Measurements from ENCODE around the gene LGI2.
"Not testable (repeated sequence)": the region's sequence is repeated elsewhere in the genome, so short reads cannot be mapped to it uniquely, and the experiment has no call there.

Gene LGI2, protein sequence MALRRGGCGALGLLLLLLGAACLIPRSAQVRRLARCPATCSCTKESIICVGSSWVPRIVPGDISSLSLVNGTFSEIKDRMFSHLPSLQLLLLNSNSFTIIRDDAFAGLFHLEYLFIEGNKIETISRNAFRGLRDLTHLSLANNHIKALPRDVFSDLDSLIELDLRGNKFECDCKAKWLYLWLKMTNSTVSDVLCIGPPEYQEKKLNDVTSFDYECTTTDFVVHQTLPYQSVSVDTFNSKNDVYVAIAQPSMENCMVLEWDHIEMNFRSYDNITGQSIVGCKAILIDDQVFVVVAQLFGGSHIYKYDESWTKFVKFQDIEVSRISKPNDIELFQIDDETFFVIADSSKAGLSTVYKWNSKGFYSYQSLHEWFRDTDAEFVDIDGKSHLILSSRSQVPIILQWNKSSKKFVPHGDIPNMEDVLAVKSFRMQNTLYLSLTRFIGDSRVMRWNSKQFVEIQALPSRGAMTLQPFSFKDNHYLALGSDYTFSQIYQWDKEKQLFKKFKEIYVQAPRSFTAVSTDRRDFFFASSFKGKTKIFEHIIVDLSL

DNA sequence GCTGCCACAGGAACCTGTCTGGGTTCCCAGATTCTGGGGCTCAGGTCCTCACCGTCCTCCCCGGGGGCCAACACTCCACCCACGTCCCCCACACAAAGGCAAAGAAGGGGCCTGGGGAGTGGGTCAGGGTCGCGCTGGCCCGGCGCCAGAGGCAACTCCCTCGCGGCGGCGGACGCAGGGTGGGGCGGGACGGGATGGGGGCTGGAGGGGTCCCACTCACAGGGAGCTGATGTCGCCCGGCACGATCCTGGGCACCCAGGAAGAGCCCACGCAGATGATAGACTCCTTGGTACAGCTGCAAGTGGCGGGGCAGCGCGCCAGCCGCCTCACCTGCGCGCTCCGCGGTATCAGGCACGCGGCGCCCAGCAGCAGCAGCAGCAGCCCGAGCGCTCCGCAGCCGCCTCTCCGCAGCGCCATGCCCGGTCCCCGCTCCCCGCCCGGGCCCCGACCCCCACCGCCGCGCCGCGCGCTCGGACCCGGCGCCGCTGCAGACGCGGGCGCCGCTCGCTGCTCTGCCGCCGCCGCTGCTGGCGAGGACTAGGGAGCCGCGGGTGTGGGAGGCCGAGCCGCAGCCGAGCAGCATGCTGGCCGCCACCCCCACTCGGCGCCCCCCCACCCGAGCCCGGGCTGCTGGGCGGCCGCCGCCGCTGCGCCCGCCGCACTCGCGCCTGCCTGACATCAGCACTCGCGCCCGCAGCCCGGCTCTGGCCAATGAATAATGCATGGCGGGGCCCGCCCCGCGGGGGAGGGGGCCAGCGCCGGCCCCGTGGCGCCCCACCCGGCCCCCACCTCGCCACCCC, at the start of gene LGI2:
LGI2 (minus strand) TSS at position 670 of the 800 bp plus-strand sequence; CDS start at position 417, 253 bp downstream.
- no peak for DNase-seq

DNA sequence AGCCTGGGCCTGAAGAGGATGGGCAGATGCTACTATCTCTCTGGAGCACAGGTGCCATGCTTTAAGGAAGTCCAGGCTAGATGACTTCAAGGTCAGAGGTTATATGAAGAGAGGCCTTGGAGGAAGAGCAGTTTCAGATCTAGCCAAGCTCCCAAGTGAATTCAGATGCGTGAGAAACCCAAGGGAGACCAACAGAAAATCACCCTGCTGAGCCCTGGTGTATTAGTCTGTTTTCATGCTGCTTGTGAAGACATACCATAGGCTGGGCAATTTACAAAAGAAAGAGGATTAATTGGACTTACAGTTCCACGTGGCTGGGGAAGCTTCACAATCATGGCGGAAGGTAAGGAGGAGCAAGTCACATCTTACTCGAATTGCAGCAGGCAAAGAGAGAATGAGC, 47.8 kb upstream of the LGI2 start:
- DNase-seq, result no peak

DNA sequence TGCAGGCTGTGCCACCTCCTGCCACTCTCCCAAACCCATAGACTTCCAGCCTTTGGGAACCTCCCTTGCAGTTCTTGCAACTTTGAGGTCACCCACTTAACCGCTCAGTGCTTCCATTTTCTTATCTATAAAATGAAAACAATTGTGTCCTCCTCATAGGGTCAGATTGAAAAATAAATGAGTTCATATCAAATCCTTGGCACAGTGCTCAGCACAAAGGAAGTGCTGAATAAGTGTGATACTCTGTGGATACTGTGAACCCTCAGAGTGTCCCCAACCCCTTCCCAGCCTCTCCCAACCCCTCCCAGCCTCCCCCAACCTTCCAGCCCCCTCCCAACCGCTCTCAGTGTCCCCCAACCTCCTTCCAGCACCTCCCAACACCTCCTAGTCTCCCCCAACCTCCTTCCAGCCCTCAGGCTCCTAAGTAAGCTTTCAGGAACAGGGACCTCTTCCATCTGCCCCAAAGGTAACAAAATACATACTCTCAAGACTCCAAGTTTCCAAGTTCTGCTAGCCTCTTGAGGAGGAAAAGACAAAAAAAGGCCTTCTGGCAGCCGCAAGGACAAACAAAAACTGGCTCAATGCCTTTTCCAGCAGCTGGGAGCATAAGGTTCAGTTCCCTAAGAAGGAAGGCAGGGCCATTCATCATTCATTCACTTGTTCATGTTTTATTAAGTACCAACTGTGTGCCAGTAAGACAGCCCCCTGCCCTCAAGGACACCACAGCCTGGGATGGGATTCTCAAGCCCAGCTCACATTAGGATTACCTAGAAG, 46.1 kb upstream of the LGI2 start:
- no peak for DNase-seq

DNA sequence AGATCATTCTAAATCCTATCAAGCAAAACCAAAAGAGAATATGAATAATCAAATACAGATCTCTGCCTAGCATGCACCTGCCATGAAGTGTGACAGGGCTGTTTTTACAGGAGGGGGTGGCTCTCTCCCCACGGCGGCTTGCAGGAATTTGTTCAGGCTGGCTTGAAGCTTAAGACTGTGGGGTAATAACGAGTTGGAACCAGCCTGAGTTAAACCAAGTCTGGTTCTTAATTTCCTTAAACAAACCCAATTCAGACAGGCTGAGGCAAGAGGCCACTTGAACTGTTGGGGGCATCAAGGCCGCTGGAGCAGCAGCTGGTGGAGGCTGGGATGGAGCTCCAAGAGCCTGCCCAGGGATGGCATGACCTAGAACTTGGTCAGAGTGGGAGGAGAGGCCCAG, 45.1 kb upstream of the LGI2 start:
- DNase-seq, result no peak

DNA sequence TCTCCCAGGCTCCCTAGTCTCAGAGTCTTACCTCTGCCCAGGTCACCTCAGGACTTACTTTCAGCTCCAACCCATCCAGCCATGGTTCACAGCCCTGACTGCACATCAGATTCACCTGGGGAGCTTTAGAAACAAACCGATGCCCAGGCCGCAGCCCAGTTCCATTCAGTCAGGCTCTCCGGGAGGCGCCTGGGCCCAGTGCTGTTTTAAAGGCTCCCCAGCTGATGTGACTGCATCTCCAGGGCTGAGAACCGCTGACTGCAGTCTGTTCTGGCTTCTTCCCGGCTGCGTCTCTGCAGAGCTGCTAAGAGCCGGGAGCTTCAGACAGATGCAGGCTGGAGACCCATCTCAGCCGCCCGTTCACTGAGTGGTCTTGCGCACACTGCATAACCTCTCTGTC, 44.4 kb upstream of the LGI2 start:
- DNase-seq, result no peak

DNA sequence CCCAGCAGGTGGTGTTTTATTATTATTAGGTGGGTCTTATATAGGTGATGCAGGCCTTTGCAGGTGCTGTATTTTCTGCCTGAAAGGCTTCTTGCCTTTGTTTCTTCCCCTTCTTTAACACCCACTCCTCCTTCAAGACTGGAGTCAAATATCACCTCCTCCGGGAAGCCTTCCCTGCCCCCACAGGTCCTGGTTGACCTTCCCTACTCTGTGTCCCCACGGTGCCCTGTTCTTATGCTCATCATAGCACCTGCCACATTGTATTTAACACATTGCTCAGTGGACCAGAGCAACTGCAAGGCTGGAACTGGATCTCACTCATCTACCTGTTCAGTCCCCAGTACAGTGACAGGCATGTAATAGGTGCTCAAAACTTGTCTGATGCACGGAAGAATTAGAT, 39.8 kb upstream of the LGI2 start:
- DNase-seq, result no peak

DNA sequence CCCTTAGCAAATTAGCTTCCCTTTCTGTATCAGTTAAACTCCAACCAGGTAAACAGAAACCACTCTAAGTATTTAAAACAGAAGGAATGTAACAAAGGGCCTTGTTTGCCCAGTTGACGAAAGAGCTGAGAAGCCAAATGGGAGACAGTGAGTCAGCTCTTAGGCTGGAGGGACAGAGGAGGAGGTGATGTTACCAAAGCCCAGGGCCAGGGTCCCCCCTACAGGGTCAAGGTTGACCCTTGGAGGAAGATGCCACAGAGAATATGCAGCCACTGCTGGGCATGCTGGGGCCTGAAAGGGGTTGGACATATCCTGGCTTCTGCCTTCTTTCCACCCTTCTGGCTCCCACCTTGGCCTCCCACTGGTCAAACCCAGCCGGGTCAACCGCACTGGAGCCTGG, 38.3 kb upstream of the LGI2 start:
- no peak for DNase-seq

DNA sequence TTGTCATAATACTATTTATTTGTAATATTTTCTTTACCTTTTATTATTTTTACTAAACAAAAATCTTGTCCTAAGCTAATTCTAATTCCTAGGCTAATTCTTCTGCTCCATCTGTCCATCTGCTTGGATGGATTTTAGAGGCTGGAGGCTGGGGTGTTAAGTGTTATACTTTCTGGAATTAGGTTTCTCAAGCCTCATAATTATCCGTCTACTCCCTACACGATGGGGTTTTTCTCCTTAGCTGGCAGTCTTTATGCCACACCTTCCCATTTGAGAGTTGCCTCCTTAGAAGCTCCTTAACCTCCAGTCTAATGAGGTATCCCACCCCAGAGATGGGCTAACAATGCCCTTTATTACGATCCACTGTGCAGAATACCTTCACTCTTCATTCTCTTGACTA, 37.6 kb upstream of the LGI2 start:
- no peak for DNase-seq

DNA sequence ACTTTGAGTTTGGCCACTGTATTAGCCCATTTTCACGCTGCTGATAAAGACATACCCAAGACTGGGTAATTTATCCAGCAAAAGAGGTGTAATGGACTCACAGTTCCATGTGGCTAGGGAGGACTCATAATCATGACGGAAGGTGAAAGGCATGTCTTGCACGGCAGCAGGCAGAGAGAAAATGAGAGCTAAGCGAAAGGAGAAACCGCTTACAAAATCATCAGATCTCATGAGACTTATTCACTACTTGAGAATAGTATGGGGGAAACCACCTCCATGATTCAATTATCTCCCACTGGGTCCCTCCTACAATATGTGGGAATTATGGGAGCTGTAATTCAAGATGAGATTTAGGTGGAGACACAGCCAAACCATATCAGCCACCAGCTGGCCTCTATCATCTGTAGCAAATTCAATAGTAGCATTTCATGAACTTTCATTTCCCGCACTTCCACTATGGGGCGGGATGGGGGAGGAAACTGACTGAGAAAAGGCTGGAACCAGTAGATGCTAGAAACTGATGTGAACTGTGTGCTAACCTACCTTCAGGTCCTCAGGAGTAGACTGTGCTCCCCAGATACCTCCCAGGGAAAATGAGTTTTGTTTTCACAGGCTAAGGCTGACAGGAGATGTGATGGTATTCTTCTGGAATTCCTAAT, 35.3 kb upstream of the LGI2 start:
- no peak for DNase-seq

DNA sequence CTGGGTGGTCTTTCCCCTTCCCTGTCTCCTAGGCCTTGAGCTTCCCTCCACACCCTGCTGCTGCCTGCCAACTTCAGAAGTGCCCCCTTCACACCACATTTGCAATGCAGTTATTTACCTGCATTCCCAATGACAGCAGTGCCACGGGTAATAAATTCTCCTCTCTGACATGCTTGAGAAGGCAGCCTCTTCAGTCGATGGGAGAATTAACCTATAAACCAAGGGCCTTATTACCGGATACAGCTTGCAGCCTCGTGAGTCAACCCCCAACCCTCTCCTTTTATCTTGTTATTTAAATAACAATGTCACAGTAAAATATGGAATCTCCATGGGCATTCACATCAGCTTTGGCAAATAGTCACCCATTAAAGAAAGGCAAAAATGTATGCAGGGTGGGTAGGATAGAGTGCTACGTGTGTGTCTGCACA, 34.7 kb upstream of the LGI2 start:
- DNase-seq, result no peak

DNA sequence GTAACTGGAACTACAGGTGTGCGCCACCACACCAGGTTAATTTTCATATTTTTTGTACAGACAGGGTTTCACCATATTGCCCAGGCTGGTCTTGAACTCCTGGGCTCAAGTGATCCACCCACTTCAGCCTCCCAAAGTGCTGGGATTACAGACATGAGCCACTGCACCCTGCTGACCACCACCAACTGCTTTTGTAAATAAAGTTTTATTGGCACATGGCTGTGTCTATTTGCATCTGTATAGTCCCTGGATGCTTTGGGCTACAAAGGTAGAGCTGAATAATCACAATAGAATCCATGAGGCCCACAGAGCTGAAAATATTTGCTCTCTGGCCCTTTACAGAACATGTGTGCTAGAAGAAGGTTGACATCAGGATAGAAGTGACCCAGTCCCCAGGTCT, 33.7 kb upstream of the LGI2 start:
- not testable (repeated sequence) for DNase-seq

DNA sequence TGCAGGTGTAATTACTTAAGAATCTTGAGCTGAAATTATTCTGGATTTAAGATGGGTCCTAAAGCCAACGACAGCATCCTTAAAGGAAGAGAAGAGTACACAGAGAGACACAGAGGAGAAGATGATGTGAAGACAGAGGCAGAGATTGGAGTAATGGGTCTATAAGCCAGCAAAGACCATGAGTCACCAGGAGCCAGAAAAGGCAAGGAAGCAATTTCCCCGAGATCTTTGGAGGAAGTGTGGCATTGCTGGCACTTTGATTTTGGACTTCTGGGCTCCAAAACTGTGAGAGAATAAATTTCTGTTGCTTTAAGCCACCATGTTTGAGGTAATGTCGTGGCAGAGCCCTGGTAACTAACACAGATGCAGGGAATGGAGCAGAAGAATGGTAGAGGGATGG, 32.4 kb upstream of the LGI2 start:
- no peak for DNase-seq

DNA sequence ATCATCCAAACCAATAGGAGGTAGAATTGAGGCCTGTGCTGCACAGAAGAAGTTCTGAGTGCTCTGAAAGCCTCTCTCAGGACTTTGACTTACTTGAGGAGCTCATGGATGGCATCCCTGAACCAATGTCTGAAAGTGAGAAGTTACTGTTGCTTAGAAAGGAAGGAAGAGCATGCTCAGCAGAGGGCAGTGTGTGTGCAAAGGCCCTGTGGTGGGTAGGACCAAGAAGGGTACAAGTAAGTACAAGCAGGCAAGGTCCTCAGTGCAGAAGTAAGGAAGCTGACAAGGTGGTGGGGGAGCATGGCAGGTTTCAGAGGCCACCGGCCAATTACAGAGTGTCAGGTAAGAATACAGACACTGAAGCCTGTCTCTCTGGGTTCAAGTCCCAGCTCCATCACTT, 31.4 kb upstream of the LGI2 start:
- DNase-seq, result no peak

DNA sequence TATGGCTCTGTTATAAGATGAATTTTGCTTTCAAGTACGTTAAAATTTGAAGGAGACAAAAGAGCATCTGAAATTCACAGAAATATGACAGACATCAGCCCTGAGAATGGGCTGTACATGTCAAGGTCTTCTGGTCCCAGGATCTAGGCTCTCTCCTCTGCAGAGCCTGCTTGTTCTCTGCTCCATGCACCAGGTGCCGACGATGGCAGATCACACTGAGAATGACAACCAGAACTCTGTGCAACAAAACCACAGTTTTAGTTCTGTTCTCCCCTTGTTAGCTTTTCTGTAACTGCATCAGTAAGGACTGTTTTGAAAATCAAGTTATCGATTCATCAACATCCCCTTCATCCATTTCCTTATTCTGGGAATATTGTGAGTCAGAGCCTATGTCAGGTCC, 30.9 kb upstream of the LGI2 start:
- DNase-seq, result no peak

DNA sequence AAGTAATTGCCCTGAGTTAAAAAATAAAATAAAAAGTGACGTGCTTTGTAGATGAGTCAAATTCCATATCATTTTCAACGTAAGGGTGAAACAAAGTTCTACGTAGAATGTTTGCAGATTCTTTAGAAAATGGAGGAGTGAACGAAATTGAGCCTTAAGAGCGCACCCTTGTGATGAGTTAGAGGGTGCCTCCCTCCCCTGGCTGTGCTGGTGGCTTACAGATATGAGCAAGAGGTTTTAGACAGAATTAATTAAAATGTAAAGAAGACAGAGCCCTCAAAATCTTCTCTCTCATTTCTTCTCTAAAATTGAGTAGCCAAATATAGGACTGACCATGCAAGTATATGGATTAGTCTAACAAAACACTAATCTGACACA, 30.2 kb upstream of the LGI2 start:
- DNase-seq, result no peak

DNA sequence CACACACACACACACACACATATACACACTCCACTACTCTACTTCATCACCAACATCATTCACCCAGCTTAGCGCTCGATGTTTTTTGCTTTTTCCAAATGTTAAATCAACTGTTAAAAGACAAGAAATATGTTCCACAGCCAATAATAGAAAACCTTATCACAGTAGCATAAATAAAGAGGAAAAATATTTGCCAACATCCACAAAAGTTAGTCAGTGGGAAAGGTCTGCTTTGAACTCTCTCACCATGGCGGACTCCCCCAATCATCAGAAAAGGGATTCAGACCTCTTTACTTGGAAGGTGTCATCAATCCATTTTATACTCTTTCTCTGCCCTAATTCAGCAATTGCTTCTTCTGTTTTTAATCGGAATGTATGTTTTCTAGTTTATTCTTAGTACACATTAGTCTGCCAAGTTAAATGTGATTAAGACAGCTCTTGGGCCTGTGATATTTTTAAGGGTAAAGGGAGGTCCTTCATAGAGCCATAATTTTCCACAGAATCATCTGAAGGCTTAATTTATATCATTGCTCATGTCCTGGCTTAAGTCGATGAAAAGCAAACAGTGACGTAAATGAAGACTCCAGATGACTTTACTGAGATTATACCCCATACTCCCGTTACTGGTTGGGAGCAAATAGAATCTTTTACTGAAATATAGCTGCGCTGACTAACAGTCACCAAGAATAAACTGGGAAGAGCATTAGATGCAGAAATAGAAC, 29.7 kb upstream of the LGI2 start:
- DNase-seq, result no peak

DNA sequence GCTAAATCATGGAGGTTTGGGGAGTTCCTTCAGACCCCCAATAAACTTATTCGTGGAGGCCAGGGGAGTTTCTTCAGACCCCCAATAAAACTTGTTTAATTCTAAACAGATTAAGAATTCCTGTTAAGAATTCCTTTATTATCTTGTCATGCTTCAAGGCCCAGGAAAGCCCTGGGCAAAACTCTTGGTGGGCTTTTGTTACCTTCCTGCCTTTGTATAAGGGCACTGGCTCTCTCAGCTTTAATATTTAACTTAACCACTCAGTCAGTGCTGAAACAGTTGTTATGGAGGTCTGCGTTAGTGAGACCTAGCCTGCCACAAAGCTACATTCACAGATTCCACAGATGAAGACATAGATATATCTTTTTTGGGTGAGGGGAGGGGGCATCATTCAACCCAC, 29.0 kb upstream of the LGI2 start:
- DNase-seq, result no peak

DNA sequence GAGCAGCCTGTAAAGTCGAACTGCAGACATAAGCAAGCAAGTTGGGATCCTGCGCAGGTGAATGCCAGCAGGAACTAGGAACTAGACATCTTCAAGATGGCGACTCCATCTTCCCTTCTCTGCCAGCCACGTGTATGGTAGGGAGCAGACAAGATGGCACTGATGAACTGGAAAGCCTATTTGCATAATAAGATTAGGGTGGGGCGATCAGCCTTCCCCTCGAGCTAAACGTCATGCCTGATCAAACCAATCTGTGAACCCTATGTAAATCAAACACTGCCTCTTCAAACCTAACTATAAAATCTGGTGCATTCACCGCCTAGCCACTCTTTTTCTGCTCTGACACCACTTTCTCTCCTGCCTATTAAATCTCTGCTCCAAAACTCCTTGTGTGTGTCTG, 28.1 kb upstream of the LGI2 start:
- DNase-seq, result no peak

DNA sequence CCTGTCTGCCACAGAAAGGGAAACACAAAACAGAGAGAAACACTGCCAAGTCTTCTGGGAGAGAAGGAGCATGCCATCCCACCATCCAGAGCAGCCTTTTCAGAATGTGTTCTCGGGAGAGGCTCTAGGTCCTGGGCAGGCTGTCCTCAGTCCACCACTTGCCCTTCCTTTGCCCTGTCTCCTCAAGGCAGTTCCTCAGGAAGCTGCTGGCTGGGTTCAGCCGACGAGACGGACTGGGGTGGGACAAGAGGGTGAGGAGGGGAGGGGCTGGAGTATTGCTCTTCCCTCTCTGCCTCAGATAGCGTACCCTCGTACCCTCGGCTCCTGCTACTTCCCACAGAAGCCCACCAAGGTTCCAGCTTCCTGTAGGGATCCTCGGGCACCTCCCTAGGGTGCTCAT, 26.6 kb upstream of the LGI2 start:
- no peak for DNase-seq

DNA sequence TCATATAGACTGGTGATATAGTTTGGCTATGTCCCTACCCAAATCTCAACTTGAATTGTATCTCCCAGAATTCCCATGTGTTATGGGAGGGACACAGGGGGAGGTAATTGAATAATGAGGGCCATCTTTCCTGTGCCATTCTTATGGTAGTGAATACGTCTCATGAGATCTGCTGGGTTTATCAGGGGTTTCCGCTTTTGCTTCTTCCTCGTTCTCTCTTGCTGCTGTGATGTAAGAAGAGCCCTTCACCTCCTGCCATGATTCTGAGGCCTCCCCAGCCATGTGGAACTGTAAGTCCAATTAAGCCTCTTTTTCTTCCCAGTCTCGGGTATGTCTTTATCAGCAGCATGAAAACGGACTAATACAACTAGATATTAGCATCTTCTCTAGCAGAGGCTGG, 21.3 kb upstream of the LGI2 start:
- not testable (repeated sequence) for DNase-seq

DNA sequence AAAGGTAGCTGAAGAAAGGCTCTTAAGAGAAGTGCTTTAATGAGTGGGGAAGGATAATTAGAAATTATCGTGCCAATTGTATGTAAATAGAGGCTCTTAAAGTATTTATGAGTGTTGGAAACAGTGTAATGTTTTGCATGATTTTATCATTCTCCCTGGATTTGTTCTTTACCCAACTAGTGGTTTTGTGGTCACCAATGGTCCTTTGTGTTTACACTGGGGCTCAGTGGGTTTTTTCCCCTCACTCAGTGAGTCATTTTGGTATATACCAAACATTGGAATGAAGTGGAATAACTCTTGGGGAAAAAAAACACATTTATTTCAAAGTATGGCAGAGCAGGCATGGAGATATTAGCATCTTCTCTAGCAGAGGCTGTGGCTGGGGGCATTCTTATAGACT, 20.8 kb upstream of the LGI2 start:
- no peak for DNase-seq
